ENCODE results near the gene UTP25.

GRCh38 chr1:209838537-209838936 is 10.8 kb downstream of the UTP25 start:
- TF ChIP-seq ARNTL (CRISPR knock-in tag; IDR thresholded peaks at IDR 0.05; ENCODE audit: borderline replicate concordance, low read depth), result no peak
- TF ChIP-seq TCF4 (CRISPR knock-in tag; IDR thresholded peaks at IDR 0.05; ENCODE audit: borderline replicate concordance), result no peak
- no peak for TF ChIP-seq CSRNP3 (CRISPR knock-in tag; IDR thresholded peaks at IDR 0.05)
- TF ChIP-seq ZNF70 (CRISPR knock-in tag; IDR thresholded peaks at IDR 0.05), result no peak
- TF ChIP-seq, protein P1, sequence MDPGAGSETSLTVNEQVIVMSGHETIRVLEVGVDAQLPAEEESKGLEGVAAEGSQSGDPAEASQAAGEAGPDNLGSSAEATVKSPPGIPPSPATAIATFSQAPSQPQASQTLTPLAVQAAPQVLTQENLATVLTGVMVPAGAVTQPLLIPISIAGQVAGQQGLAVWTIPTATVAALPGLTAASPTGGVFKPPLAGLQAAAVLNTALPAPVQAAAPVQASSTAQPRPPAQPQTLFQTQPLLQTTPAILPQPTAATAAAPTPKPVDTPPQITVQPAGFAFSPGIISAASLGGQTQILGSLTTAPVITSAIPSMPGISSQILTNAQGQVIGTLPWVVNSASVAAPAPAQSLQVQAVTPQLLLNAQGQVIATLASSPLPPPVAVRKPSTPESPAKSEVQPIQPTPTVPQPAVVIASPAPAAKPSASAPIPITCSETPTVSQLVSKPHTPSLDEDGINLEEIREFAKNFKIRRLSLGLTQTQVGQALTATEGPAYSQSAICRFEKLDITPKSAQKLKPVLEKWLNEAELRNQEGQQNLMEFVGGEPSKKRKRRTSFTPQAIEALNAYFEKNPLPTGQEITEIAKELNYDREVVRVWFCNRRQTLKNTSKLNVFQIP (CRISPR knock-in tag; IDR thresholded peaks at IDR 0.05; ENCODE audit: borderline replicate concordance, low read depth), result no peak
- TF ChIP-seq, protein P2, sequence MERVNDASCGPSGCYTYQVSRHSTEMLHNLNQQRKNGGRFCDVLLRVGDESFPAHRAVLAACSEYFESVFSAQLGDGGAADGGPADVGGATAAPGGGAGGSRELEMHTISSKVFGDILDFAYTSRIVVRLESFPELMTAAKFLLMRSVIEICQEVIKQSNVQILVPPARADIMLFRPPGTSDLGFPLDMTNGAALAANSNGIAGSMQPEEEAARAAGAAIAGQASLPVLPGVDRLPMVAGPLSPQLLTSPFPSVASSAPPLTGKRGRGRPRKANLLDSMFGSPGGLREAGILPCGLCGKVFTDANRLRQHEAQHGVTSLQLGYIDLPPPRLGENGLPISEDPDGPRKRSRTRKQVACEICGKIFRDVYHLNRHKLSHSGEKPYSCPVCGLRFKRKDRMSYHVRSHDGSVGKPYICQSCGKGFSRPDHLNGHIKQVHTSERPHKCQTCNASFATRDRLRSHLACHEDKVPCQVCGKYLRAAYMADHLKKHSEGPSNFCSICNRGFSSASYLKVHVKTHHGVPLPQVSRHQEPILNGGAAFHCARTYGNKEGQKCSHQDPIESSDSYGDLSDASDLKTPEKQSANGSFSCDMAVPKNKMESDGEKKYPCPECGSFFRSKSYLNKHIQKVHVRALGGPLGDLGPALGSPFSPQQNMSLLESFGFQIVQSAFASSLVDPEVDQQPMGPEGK (CRISPR knock-in tag; IDR thresholded peaks at IDR 0.05; ENCODE audit: borderline replicate concordance), result no peak
